Memory B cell (primary cell): ENCODE measurements around the gene KCNT1.

Source experiments
- ATAC-seq: fragments of 150-1000 bp; cut with Tn5 transposase; 2 replicates; pipeline ENCODE4 v1.10.0; 2021; ENCODE audit warnings: low read depth, mild to moderate bottlenecking, moderate library complexity
- DNase-seq, 2 donors: peaks; one replicate each; pipeline ENCODE4 v3.0.0; 2022; ENCODE audit warnings: low spot score in 2 of 2
- H3K27ac Mint-ChIP-seq: one replicate; pipeline ENCODE4 v1.8.0; 2022; ENCODE audit warnings: mild to moderate bottlenecking, moderate library complexity, mixed read lengths
- H3K27me3 Mint-ChIP-seq: one replicate; pipeline ENCODE4 v1.8.0; 2022; ENCODE audit warnings: mixed read lengths
- H3K36me3 Mint-ChIP-seq: one replicate; pipeline ENCODE4 v1.8.0; 2022; ENCODE audit warnings: mild to moderate bottlenecking, mixed read lengths
- H3K4me1 Mint-ChIP-seq: one replicate; pipeline ENCODE4 v1.8.0; 2022; ENCODE audit warnings: mixed read lengths
- H3K4me3 Mint-ChIP-seq: one replicate; pipeline ENCODE4 v1.8.0; 2022; ENCODE audit warnings: mild to moderate bottlenecking, moderate library complexity, mixed read lengths
- H3K9me3 Mint-ChIP-seq: one replicate; pipeline ENCODE4 v1.8.0; 2022; ENCODE audit warnings: mixed read lengths

Gene KCNT1

DNA sequence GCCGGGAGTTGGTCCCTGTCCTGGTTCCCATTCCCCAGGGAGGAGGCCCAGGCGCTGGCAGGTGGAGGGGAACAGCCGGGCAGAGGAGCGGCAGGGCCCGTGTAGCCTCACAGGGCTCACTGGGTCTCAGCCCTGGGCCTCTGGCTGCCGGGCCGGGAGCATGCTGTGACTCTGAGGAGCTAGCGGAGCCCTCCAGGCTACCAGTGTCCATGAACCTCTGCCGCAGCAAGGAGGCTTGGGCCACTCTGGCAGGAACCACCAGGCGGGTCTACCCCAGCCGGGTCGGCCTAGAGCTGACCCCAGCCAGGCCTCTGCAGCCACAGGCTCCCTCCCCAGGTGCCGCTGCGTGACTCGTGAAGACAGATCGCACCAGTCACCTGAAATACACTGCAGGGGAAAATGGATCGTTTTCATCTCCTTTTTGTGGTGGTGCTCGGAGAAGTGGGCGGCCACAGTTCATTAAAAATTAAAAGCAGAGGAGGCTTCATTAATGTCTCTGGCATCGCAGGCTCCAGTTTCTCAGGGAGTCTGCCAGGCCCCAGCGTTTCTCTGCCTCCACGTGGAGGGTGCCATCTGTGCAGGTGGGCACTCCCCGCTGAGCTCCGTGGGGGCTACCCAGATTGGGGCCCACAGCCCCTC is 43.8 kb downstream of the KCNT1 start:
- H3K4me3 Mint-ChIP-seq: no peak overlapping the region
- H3K27ac Mint-ChIP-seq: no peak overlapping the region
- no peaks in the 10 kb centered on the region for H3K4me1 Mint-ChIP-seq
- no peaks in the 10 kb centered on the region for H3K9me3 Mint-ChIP-seq
- no peak for ATAC-seq
- peaks cover 6% of the 10 kb centered on the region for H3K27me3 Mint-ChIP-seq
- no peaks in the 10 kb centered on the region for H3K36me3 Mint-ChIP-seq
- no peak for DNase-seq

DNA sequence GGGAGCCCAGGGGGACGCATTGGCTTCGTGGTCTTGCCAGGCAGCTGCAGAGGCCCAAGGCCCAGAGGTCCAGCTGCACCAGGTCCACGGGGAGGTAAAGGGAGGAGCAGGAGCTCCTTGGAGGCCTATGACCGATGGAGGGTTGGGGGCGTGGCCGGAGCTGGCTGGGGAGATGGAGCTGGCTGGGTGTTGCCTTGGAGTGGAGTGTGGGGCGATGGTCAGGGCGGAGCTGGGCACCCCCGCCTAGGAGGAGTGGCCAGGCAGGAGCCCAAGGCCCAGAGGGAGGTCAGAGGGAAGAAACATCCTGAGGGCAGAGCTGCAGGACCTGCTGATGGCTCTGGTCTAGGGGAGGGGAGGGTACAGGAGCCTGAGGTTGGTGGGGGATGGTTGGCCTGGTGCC is 44.6 kb downstream of the KCNT1 start:
- Mint-ChIP-seq H3K36me3 (no peaks in the 10 kb centered on the region), H3K4me3 (no peak overlapping the region), H3K9me3 (no peaks in the 10 kb centered on the region), H3K27ac (no peak overlapping the region), H3K4me1 (no peaks in the 10 kb centered on the region), H3K27me3 (peaks cover 6% of the 10 kb centered on the region)
- DNase-seq: no peak
- ATAC-seq: no peak

GRCh38 chr9:135747311-135747710 is 45.3 kb downstream of the KCNT1 start:
- H3K9me3 Mint-ChIP-seq: no peaks in the 10 kb centered on the region
- DNase-seq (no peak), ATAC-seq (no peak)
- no peaks in the 10 kb centered on the region for H3K36me3 Mint-ChIP-seq
- no peak overlapping the region for H3K4me3 Mint-ChIP-seq
- H3K27ac Mint-ChIP-seq: no peak overlapping the region
- H3K27me3 Mint-ChIP-seq: peaks cover 9% of the 10 kb centered on the region
- H3K4me1 Mint-ChIP-seq: no peaks in the 10 kb centered on the region

DNA sequence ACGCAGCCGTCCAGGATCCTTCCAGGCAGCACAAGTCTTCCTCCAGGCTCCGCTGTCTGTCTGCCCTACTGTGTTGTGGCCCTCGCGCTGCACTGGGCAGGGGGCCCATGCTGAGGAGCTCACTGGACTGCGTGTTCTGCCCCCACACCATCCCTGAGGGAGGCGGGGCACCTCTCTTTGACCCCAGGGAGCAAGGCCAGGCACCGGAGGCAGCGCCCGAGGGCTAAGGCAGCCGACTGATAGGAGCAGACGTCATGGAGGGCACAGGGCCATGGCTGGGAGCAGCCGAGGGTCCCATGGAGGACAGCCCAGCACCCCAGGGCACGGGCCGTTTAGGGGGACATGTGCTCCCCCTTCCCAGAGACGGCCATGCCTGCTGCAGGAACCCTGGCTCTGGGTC is 46.7 kb downstream of the KCNT1 start:
- Mint-ChIP-seq H3K27ac (no peak overlapping the region), H3K36me3 (no peaks in the 10 kb centered on the region), H3K27me3 (peaks cover 14% of the 10 kb centered on the region), H3K4me3 (no peak overlapping the region), H3K4me1 (peaks cover 6% of the 10 kb centered on the region), H3K9me3 (peaks cover 5% of the 10 kb centered on the region)
- DNase-seq: no peak
- no peak for ATAC-seq

- Mint-ChIP-seq H3K4me3 (no peak overlapping the region), H3K27me3 (peaks cover 14% of the 10 kb centered on the region), H3K4me1 (peaks cover 6% of the 10 kb centered on the region), H3K9me3 (peaks cover 5% of the 10 kb centered on the region), H3K36me3 (no peaks in the 10 kb centered on the region), H3K27ac (no peak overlapping the region)
- DNase-seq (no peak), ATAC-seq (no peak)
Observed at GRCh38 chr9:135749171-135750045, 47.4 kb downstream of the KCNT1 start.

- Mint-ChIP-seq H3K27me3 (peaks cover 14% of the 10 kb centered on the region), H3K9me3 (peaks cover 5% of the 10 kb centered on the region), H3K27ac (no peak overlapping the region), H3K36me3 (no peaks in the 10 kb centered on the region), H3K4me1 (peaks cover 6% of the 10 kb centered on the region), H3K4me3 (no peak overlapping the region)
- ATAC-seq (no peak), DNase-seq (no peak)
Observed at GRCh38 chr9:135750786-135751185, 48.8 kb downstream of the KCNT1 start.

DNA sequence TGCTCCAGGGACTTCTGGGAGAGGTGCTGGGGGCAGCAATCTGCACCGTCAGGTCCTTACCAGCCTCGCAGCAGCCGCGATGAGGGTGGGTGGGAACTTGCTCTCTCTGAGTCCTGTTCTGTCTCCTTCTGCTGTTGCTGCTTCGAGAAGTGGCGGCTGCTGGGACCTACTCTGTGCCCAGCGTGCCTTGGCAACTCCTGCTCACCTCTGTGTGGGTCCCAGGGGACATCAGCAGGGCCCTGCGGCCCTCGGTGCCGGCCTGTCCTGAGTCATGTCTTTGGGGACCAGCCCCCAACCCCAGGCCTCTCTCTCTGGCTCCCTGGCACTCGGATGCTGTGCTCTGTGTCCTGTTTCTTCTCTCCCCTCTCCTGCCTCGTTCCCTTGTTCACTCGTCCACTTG is 49.5 kb downstream of the KCNT1 start:
- ATAC-seq: no peak
- Mint-ChIP-seq H3K36me3 (no peaks in the 10 kb centered on the region), H3K4me1 (peaks cover 6% of the 10 kb centered on the region), H3K9me3 (peaks cover 5% of the 10 kb centered on the region), H3K4me3 (no peak overlapping the region), H3K27me3 (peaks cover 13% of the 10 kb centered on the region), H3K27ac (no peak overlapping the region)
- DNase-seq: no peak

DNA sequence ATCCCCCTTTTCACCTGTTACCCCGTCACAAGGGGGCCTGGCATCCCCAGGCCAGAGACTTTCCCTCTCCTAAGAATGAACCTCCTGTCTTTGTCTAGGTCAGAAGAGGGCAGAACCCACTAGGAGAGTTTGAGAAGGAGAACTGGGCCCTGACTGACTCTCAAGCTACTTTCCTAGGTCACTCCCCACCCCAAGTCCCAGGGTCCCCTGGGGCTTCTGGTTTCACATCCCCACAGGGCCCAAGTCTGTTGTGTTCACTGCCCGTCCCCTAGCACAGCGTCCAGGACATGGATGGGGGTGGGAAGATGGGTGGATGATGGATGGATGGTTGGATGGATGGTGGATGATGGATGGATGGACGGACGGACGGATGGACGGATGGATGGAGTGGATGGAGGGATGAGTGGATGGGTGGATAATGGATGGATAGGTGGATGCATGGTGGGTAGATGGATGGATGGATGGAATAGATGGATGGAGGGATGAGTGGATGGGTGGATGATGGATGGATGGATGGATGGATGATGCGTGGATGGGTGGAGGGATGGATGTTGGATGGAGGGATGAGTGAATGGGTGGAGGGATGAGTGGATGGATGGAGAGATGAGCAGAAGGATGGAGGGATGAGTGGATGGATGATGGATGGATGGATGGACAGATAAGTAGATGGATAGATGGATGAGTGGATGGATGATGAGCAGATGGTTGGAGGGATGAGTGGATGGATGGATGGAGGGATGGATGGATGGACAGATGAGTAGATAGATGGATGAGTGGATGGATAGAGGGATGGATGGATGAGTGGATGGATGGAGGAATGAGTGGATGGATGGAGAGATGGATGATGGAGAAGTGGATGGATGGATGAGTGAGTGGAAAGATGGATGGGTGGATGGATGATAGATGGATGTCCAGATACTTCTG is 50.6 kb downstream of the KCNT1 start:
- DNase-seq (no peak), ATAC-seq (no peak)
- H3K9me3 Mint-ChIP-seq: peaks cover 5% of the 10 kb centered on the region
- no peak overlapping the region for H3K4me3 Mint-ChIP-seq
- H3K27ac Mint-ChIP-seq: no peak overlapping the region
- no peaks in the 10 kb centered on the region for H3K36me3 Mint-ChIP-seq
- H3K27me3 Mint-ChIP-seq: peaks cover 10% of the 10 kb centered on the region
- H3K4me1 Mint-ChIP-seq: peaks cover 6% of the 10 kb centered on the region

DNA sequence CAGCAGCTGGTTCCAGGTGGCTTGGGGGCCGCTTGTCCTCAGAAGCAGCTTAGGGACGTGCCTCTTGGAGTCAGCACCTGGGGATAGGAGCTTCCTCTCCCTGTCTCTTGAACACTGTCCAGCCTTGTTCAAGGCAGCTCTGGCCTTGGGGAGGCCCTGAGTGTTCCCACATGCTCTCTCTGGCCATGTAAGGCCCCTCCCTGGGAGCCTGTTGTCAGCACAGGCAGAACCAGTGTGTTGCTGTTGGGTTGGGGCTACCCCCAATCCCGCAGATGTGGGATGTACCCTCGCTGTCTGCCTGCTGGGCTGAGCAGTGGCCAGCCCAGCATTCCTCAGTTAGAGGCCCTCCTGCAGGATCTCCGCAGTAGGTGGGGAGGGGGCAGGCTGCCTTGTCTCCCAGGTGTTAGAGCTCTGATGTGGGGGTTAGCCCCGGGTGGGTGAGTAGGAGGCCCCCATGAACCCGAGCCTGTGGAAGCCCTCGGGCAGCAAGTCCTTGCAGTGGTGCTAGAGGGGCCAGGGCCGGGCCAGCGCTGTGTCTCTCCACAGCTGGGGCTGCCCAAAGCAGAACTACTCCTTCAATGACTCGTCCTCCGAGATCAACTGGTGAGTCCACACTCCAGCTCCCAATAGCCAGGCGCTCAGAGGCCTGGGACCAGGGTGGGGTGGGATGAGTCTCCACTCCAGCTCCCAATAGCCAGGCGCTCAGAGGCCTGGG is 51.6 kb downstream of the KCNT1 start:
- Mint-ChIP-seq H3K36me3 (no peaks in the 10 kb centered on the region), H3K27me3 (peaks cover 10% of the 10 kb centered on the region), H3K9me3 (peaks cover 5% of the 10 kb centered on the region), H3K4me3 (no peak overlapping the region), H3K4me1 (peaks cover 6% of the 10 kb centered on the region), H3K27ac (no peak overlapping the region)
- no peak for DNase-seq
- ATAC-seq: no peak

DNA sequence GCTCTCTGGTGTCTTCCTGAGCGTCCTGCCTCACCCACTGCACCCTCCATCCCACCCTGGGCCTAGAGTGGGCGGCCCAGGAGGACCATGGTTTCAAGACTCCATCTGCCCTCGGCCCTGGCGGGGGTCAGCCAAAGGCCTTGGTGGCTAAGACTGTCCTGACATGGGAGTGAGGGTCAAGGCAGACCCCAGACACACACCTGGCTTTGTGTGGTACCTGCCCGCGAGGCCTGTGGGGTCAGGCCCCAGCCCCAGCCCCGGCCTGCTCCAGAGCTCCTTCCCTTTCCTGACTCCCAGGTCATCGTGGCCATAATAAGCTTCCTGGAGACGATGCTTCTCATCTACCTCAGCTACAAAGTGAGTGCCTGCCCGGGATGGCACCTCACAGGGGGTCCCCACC is 54.6 kb downstream of the KCNT1 start:
- H3K4me1 Mint-ChIP-seq: peaks cover 6% of the 10 kb centered on the region
- no peaks in the 10 kb centered on the region for H3K36me3 Mint-ChIP-seq
- no peak overlapping the region for H3K4me3 Mint-ChIP-seq
- H3K27me3 Mint-ChIP-seq: peaks cover 12% of the 10 kb centered on the region
- DNase-seq (no peak), ATAC-seq (no peak)
- peaks cover 5% of the 10 kb centered on the region for H3K9me3 Mint-ChIP-seq
- H3K27ac Mint-ChIP-seq: no peak overlapping the region

DNA sequence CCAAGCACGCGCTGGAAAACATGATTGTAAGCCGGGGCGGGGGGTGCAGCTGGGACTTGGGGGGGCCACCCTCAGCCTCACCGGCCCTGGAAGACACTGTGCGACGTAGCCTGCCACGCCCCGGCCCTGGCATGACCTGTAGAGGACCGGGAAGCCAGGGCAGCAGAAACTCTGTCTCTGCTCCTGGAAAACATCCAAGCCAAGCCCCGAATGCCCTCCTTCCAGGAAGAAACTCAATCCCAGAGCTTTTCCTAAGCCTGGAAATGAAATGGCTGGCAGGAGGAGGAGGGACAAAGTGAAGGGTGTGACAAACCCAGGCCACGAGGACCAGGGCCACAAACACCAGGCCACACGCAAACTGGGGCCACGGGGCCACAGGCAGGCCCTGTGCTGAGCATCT is 55.4 kb downstream of the KCNT1 start:
- Mint-ChIP-seq H3K4me3 (no peak overlapping the region), H3K27me3 (peaks cover 9% of the 10 kb centered on the region), H3K4me1 (peaks cover 6% of the 10 kb centered on the region)

DNA sequence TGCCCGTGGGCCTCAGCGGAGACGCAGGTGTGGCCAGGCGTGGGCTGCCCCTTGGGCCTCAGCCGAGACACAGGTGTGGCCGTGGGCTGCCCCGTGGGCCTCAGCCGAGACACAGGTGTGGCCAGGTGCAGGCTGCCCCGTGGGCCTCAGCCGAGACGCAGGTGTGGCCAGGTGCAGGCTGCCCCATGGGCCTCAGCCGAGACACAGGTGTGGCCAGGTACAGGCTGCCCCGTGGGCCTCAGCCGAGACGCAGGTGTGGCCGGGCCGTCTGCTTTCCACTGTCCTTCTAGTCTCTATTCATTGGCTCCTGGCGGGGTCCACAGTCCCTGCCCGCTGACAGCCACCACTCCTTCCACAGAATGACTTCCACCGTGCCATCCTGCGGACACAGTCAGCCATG is 56.1 kb downstream of the KCNT1 start:
- H3K9me3 Mint-ChIP-seq: no peaks in the 10 kb centered on the region
- DNase-seq: no peak
- no peak overlapping the region for H3K27ac Mint-ChIP-seq
- no peaks in the 10 kb centered on the region for H3K36me3 Mint-ChIP-seq
- no peak for ATAC-seq
- no peak overlapping the region for H3K4me3 Mint-ChIP-seq
- H3K27me3 Mint-ChIP-seq: peaks cover 2% of the 10 kb centered on the region
- H3K4me1 Mint-ChIP-seq: no peaks in the 10 kb centered on the region

More for the DNA sequence above, 55.4 kb downstream of the KCNT1 start:
- no peak overlapping the region for H3K27ac Mint-ChIP-seq
- DNase-seq: no peak
- H3K9me3 Mint-ChIP-seq: peaks cover 5% of the 10 kb centered on the region
- no peaks in the 10 kb centered on the region for H3K36me3 Mint-ChIP-seq
- no peak for ATAC-seq

GRCh38 chr9:135758870-135759269 is 56.9 kb downstream of the KCNT1 start:
- H3K36me3 Mint-ChIP-seq: no peaks in the 10 kb centered on the region
- H3K27ac Mint-ChIP-seq: no peak overlapping the region
- no peaks in the 10 kb centered on the region for H3K4me1 Mint-ChIP-seq
- DNase-seq (no peak), ATAC-seq (no peak)
- peaks cover 2% of the 10 kb centered on the region for H3K27me3 Mint-ChIP-seq
- no peak overlapping the region for H3K4me3 Mint-ChIP-seq
- H3K9me3 Mint-ChIP-seq: no peaks in the 10 kb centered on the region
